ENCODE measurements around the gene HSPA8.

HSPA8 gene

DNA sequence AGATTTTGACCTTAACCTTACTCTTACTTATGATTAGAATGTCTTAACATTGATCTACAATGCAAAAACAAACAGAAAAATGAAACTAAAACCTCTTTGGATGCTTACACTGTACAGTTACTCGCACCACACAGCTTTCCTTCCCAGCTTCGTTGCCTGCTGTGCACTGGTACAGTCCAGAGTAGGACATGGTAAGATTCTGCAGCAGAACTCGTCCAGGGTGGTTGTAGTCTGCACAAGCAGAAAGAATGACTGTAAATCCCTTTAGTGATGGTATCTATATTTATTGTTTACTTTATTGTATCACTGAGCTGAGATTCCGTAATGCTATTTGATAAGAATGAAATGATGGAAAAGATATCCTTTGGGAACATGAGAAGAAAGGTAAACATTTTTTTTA lies 21.0 kb upstream of the HSPA8 start:
- no peaks in the 10 kb centered on the region for H3K4me1 ChIP-seq (ENCODE audit: insufficient read depth, low read length, poor library complexity, severe bottlenecking)
- no peak for TF ChIP-seq EZH2phosphoT487 (IDR thresholded peaks at IDR 0.05; ENCODE audit: borderline replicate concordance)
- TF ChIP-seq, protein P1, sequence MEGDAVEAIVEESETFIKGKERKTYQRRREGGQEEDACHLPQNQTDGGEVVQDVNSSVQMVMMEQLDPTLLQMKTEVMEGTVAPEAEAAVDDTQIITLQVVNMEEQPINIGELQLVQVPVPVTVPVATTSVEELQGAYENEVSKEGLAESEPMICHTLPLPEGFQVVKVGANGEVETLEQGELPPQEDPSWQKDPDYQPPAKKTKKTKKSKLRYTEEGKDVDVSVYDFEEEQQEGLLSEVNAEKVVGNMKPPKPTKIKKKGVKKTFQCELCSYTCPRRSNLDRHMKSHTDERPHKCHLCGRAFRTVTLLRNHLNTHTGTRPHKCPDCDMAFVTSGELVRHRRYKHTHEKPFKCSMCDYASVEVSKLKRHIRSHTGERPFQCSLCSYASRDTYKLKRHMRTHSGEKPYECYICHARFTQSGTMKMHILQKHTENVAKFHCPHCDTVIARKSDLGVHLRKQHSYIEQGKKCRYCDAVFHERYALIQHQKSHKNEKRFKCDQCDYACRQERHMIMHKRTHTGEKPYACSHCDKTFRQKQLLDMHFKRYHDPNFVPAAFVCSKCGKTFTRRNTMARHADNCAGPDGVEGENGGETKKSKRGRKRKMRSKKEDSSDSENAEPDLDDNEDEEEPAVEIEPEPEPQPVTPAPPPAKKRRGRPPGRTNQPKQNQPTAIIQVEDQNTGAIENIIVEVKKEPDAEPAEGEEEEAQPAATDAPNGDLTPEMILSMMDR (conservative IDR thresholded peaks at IDR 0.05; ENCODE audit: low read length), result no peak
- H4K20me1 ChIP-seq (ENCODE audit: insufficient read depth, low read length, poor library complexity, severe bottlenecking), result no peaks in the 10 kb centered on the region
- H3K4me3 ChIP-seq (ENCODE audit: low read length, poor library complexity, severe bottlenecking), result no peak overlapping the region
- no peaks in the 10 kb centered on the region for H3K27me3 ChIP-seq (ENCODE audit: insufficient read depth, low read length, poor library complexity, severe bottlenecking)
- no peaks in the 10 kb centered on the region for H3K36me3 ChIP-seq (ENCODE audit: insufficient read depth, low read length)
- no peaks in the 10 kb centered on the region for H3F3A ChIP-seq (ENCODE audit: low read depth)
- no peak overlapping the region for H3K4me2 ChIP-seq (ENCODE audit: low read depth, low read length, poor library complexity, severe bottlenecking)
- H3K9me3 ChIP-seq (ENCODE audit: insufficient read depth, low read depth, low read length), result no peaks in the 10 kb centered on the region
- no peaks in the 10 kb centered on the region for H3K9me2 ChIP-seq (replicated peaks; ENCODE audit: low read depth, low read length)
- H3K9ac ChIP-seq (ENCODE audit: low read depth, low read length, poor library complexity, severe bottlenecking), result no peak overlapping the region
- H3K79me2 ChIP-seq (ENCODE audit: insufficient read depth, low read length), result no peaks in the 10 kb centered on the region
- H2AFZ ChIP-seq (ENCODE audit: low read length), result no peak overlapping the region

DNA sequence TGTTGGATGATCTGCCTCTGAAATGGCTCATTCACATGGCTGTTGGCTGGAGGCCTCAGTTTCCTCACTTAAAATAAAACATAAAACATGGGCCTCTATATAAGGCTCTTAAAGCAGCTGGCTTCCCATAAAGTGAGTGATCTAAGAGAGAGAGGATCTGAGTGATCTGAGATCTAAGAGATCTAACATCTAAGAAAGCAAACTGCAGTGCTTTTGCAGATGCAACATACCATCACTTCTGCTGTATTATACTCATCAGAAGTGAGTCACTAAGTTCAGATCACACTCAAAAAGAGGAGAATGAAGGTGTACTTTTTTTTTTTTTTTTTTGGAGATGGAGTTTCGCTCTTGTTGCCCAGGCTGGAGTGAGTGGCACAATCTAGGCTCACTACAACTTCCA lies 18.1 kb upstream of the HSPA8 start:
- Histone ChIP-seq H3K36me3 (ENCODE audit: insufficient read depth, low read length) (no peaks in the 10 kb centered on the region), H3K9me2 (replicated peaks; ENCODE audit: low read depth, low read length) (no peaks in the 10 kb centered on the region), H3K4me1 (ENCODE audit: insufficient read depth, low read length, poor library complexity, severe bottlenecking) (no peaks in the 10 kb centered on the region), H2AFZ (ENCODE audit: low read length) (no peak overlapping the region), H3K79me2 (ENCODE audit: insufficient read depth, low read length) (no peaks in the 10 kb centered on the region), H3K4me2 (ENCODE audit: low read depth, low read length, poor library complexity, severe bottlenecking) (no peak overlapping the region), H3K4me3 (ENCODE audit: low read length, poor library complexity, severe bottlenecking) (no peak overlapping the region), H4K20me1 (ENCODE audit: insufficient read depth, low read length, poor library complexity, severe bottlenecking) (no peaks in the 10 kb centered on the region), H3K27me3 (ENCODE audit: insufficient read depth, low read length, poor library complexity, severe bottlenecking) (no peaks in the 10 kb centered on the region), H3K9ac (ENCODE audit: low read depth, low read length, poor library complexity, severe bottlenecking) (no peak overlapping the region), H3F3A (ENCODE audit: low read depth) (no peaks in the 10 kb centered on the region), H3K9me3 (ENCODE audit: insufficient read depth, low read depth, low read length) (no peaks in the 10 kb centered on the region)
- TF ChIP-seq, protein P1 (conservative IDR thresholded peaks at IDR 0.05; ENCODE audit: low read length), result no peak
- TF ChIP-seq EZH2phosphoT487 (IDR thresholded peaks at IDR 0.05; ENCODE audit: borderline replicate concordance), result no peak

DNA sequence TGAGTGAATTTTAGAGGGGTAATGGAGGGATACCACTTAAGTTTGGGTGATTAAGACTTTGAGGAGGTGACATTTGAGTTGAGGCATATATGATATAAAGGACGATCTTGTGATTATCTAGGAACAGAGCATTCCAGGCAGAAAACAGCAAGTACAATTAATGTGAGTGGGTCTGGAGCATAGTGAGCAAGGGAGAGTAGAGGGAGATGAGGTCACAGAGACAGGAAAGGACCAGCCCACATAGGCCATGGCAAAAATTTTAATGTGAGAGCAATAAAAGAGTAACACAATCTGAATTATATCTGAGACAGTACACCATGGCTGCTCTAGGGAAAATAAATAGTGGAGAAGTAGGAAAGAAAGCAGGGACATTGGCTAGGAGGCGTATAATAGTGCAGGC lies 14.5 kb upstream of the HSPA8 start:
- Histone ChIP-seq H3K4me2 (ENCODE audit: low read depth, low read length, poor library complexity, severe bottlenecking) (no peak overlapping the region), H3K36me3 (ENCODE audit: insufficient read depth, low read length) (no peaks in the 10 kb centered on the region)

More for the DNA sequence above, 14.5 kb upstream of the HSPA8 start:
- Histone ChIP-seq H3K9ac (ENCODE audit: low read depth, low read length, poor library complexity, severe bottlenecking) (no peak overlapping the region), H3K79me2 (ENCODE audit: insufficient read depth, low read length) (no peaks in the 10 kb centered on the region), H3F3A (ENCODE audit: low read depth) (no peaks in the 10 kb centered on the region), H3K4me1 (ENCODE audit: insufficient read depth, low read length, poor library complexity, severe bottlenecking) (no peaks in the 10 kb centered on the region), H3K9me3 (ENCODE audit: insufficient read depth, low read depth, low read length) (no peaks in the 10 kb centered on the region), H3K9me2 (replicated peaks; ENCODE audit: low read depth, low read length) (no peaks in the 10 kb centered on the region), H2AFZ (ENCODE audit: low read length) (no peak overlapping the region), H3K4me3 (ENCODE audit: low read length, poor library complexity, severe bottlenecking) (no peak overlapping the region), H3K27me3 (ENCODE audit: insufficient read depth, low read length, poor library complexity, severe bottlenecking) (no peaks in the 10 kb centered on the region), H4K20me1 (ENCODE audit: insufficient read depth, low read length, poor library complexity, severe bottlenecking) (no peaks in the 10 kb centered on the region)
- TF ChIP-seq, protein P1 (conservative IDR thresholded peaks at IDR 0.05; ENCODE audit: low read length), result no peak
- TF ChIP-seq EZH2phosphoT487 (IDR thresholded peaks at IDR 0.05; ENCODE audit: borderline replicate concordance), result no peak

All from Loucy (cell line).